ENCODE data around the gene SRMS.

DNA sequence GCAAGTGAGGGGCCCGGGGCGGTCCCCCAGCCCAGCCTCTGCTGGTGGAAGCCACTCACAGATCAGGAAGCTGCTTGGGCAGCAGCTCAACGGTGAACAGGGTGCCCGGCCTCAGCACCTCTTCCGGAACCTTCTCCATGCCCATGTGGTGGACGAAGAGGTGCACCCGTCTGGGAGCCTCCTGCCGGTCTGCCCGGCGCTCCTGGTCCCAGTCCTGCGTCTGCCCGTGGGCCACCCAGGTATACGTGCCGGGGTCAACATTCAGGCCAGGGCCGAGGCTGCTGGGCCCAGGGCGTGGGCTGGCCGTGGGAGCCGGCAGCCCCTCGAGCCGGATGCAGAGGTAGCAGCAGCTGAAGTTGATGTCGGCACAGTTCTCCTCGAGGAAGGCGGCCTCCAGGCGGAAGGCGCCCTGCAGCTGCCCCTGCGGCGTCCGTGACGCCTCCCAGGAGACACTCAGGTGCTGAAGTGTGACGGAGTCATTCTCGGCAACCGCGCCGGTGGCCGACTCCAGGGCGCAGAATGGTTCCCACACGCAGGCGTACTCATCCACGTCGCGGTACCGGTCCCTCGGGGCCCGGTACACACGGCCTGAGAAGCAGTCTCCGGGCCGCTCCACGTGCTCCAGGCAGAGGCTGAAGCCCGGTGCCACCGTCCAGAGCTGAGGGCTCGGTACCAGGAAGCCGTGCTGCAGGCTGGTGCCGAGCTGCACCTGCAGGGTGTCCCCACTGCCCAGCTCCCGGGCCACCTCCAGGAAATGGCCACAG is 15.1 kb upstream of the SRMS start:
- TF ChIP-seq EZH2 (optimal IDR thresholded peaks at IDR 0.05; ENCODE audit: low read depth, low read length) (no peak), CTCF (IDR thresholded peaks at IDR 0.05; ENCODE audit: low read length) (no peak), EZH2phosphoT487 (IDR thresholded peaks at IDR 0.05; ENCODE audit: low read length) (no peak)

All from MM.1S (cell line).